HCT116 (cell line): ENCODE data around the gene RAB37. TPM values are rescaled to one million over a fixed set of nuclear protein-coding genes. Genes with fewer than 3 reads are reported as not detected.

ENCODE experiments used
- ATAC-seq: fragments of 200-7000 bp; cut with Tn5 transposase; 2 replicates; pipeline ENCODE4 v1.9.1; 2020; ENCODE audit warnings: mild to moderate bottlenecking, moderate library complexity
- BruUV-seq: library from RNA; stranded (reverse); fragments of 400-500 nt; replicated peaks from 2 replicates; lab custom pipeline; 2021; lab: Mats Ljungman, UMichigan
- CTCF ChIA-PET: fragments of 300-600 bp; sonication (Branson Sonifier 250); formaldehyde crosslinking; loops from one replicate; lab custom pipeline; 2021; ENCODE audit warnings: antibody characterized with exemption; lab: Charles Lee
- POLR2A ChIA-PET: fragments of 300-600, 350-600 bp; sonication (Branson Sonifier 250); formaldehyde crosslinking; loops from one replicate; lab custom pipeline; 2021; ENCODE audit warnings: antibody characterized with exemption; lab: Charles Lee
- RAD21 ChIA-PET, 2 experiments: fragments of 300-600 bp; sonication (Branson Sonifier 250); formaldehyde crosslinking; loops; one replicate each; lab custom pipeline; 2023; ENCODE audit warnings: low total read pairs in 2 of 2; ENCODE audit not compliant: uncharacterized antibody in 2 of 2, unreplicated experiment in 2 of 2, low non-redundant PET in 1 of 2; lab: Charles Lee
- DNase-seq: peaks from one replicate; pipeline ENCODE4 v3.0.0-alpha.2; 2010; ENCODE audit warnings: low read depth, low spot score
- H2AFZ ChIP-seq: fragments of 200-600 bp; shearing (Covaris generic), sonication (generic); 2 replicates; pipeline ENCODE4 v1.6.1; 2017; ENCODE audit warnings: low read depth, mixed run types, mixed read lengths, antibody characterized with exemption, low read length; ENCODE audit not compliant: poor library complexity, severe bottlenecking
- H3K27ac ChIP-seq: 2 replicates; pipeline ENCODE4 v1.5.1; 2012; ENCODE audit warnings: low read depth, low read length
- H3K27me3 ChIP-seq: fragments of 200-600 bp; sonication (generic); 2 replicates; pipeline ENCODE4 v1.6.1; 2016; ENCODE audit warnings: mixed run types, low read length, mixed read lengths; ENCODE audit not compliant: insufficient read depth
- H3K36me3 ChIP-seq, 2 experiments: fragments of 200-500 bp in 1 of 2; fragments of 200-600 bp in 1 of 2; sonication (Bioruptor generic) in 1 of 2; sonication (generic) in 1 of 2; 2 replicates each; pipeline versions ENCODE4 v1.5.1 to v1.6.1; 2014 to 2016; ENCODE audit warnings: low read length in 2 of 2, inconsistent platforms in 1 of 2, mixed read lengths in 1 of 2, mixed run types in 1 of 2; ENCODE audit not compliant: insufficient read depth in 2 of 2, control insufficient read depth in 1 of 2
- H3K4me1 ChIP-seq, 2 experiments: fragments of 200-600 bp in 1 of 2; sonication (generic) in 1 of 2; 2 replicates each; pipeline versions ENCODE4 v1.5.1 to v1.6.1; 2012 to 2017; ENCODE audit warnings: low read length in 2 of 2, inconsistent platforms in 1 of 2, mild to moderate bottlenecking in 1 of 2, mixed read lengths in 1 of 2, mixed run types in 1 of 2, moderate library complexity in 1 of 2; ENCODE audit not compliant: insufficient read depth in 2 of 2, control insufficient read depth in 1 of 2
- H3K4me2 ChIP-seq: fragments of 200-600 bp; sonication (generic); 2 replicates; pipeline ENCODE4 v1.6.1; 2017; ENCODE audit warnings: mixed run types, low read length, mixed read lengths
- H3K4me3 ChIP-seq, 2 experiments: fragments of 200-600 bp in 1 of 2; sonication (generic) in 1 of 2; replicated peaks in 1 of 2; 2 replicates each; pipeline ENCODE4 v1.5.1; 2011 to 2016; ENCODE audit warnings: low read length in 2 of 2, control low read depth in 1 of 2, low read depth in 1 of 2, mild to moderate bottlenecking in 1 of 2, mixed read lengths in 1 of 2, mixed run types in 1 of 2
- H3K79me2 ChIP-seq: fragments of 200-600 bp; sonication (generic); 2 replicates; pipeline ENCODE4 v1.6.1; 2017; ENCODE audit warnings: mild to moderate bottlenecking, mixed run types, low read length, moderate library complexity, mixed read lengths; ENCODE audit not compliant: insufficient read depth
- H3K9ac ChIP-seq: fragments of 200-600 bp; sonication (generic); 2 replicates; pipeline ENCODE4 v1.6.1; 2016; ENCODE audit warnings: low read length, mixed read lengths
- H3K9me2 ChIP-seq: fragments of 200-600 bp; sonication (generic), shearing (Covaris generic); 2 replicates; pipeline ENCODE4 v1.6.1; 2017; ENCODE audit warnings: mixed run types, mild to moderate bottlenecking, moderate library complexity; ENCODE audit not compliant: insufficient read depth
- H3K9me3 ChIP-seq, 2 experiments: fragments of 200-500 bp in 1 of 2; fragments of 200-600 bp in 1 of 2; sonication (Bioruptor generic) in 1 of 2; sonication (generic) in 1 of 2; 2 replicates each; pipeline ENCODE4 v1.6.1; 2014 to 2017; ENCODE audit warnings: low read length in 2 of 2, mixed read lengths in 2 of 2, inconsistent platforms in 1 of 2, low read depth in 1 of 2, mild to moderate bottlenecking in 1 of 2, mixed run types in 1 of 2, moderate library complexity in 1 of 2; ENCODE audit not compliant: control insufficient read depth in 1 of 2, insufficient read depth in 1 of 2
- H4K20me1 ChIP-seq: fragments of 200-600 bp; sonication (generic), shearing (Covaris generic); 2 replicates; pipeline ENCODE4 v1.6.1; 2017; ENCODE audit warnings: mixed run types, mild to moderate bottlenecking, moderate library complexity; ENCODE audit not compliant: insufficient read depth
- ATF3 ChIP-seq: IDR thresholded peaks from 2 replicates; pipeline ENCODE4 v1.6.1; 2012
- CBX3 ChIP-seq: IDR thresholded peaks from 2 replicates; pipeline ENCODE4 v1.6.1; 2012; ENCODE audit warnings: low read depth
- CTCF ChIP-seq, 3 experiments: fragments of 200-600 bp in 1 of 3; sonication (generic) in 1 of 3; IDR thresholded peaks in 2 of 3; conservative IDR thresholded peaks in 1 of 3; 2 replicates each; pipeline ENCODE4 v1.5.1; 2012 to 2017; ENCODE audit warnings: low read depth in 2 of 3, low read length in 2 of 3, antibody characterized with exemption in 1 of 3, borderline replicate concordance in 1 of 3, control low read depth in 1 of 3, mild to moderate bottlenecking in 1 of 3, mixed read lengths in 1 of 3, mixed run types in 1 of 3, moderate library complexity in 1 of 3; ENCODE audit not compliant: insufficient read depth in 1 of 3
- ELF1 ChIP-seq: IDR thresholded peaks from 2 replicates; pipeline ENCODE4 v1.6.1; 2012; ENCODE audit warnings: low read depth, borderline replicate concordance
- intact Hi-C: fragments of 100-400 bp; cut with micrococcal nuclease; formaldehyde crosslinking; loops from 2 replicates; pipeline ENCODE4 v1.10.0; 2022
- total RNA-seq: library from RNA; stranded (reverse); gene quantifications from one replicate; pipeline ENCODE4 v1.2.1, GENCODE V29; 2021; ENCODE audit not compliant: unreplicated experiment

RAB37 gene
- total RNA-seq, 1 experiment from 2014 or later, result 8.2 TPM

GRCh38 chr17:74780443-74781238, 43.6 kb downstream of the RAB37 start (continued):
- TF ChIP-seq CTCF (IDR thresholded peaks at IDR 0.05 in 2 of 3, conservative IDR thresholded peaks at IDR 0.05 in 1 of 3; ENCODE audit: borderline replicate concordance in 1 of 3, insufficient read depth in 1 of 3, low read depth in 2 of 3, low read length in 2 of 3) (peak; percentile 96 to 99 (median 97)), ATF3 (no peak), ELF1 (no peak)

DNA sequence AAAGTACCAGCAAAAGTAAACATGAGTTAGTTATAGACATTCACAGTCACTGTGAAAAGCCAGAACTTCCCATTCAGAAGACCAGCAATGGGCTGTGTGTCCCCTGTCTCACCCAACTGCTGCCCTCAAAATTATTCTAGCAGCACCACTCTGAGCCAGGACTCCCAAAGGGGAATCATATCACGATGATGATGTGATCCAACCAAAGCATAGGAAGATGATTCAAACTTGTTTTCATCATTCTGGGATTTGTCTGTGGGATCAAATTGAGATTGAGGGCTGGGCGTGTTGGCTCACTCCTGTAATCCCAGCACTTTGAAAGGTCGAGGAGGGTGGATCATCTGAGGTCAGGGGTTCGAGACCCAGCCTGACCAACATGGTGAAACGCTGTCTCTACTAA, 45.5 kb downstream of the RAB37 start:
- H3K9me2 ChIP-seq, result no peaks in the 10 kb centered on the region
- CTCF ChIA-PET, result interaction anchor here (1.2 kb wide), 1 partner anchor 126 kb away, joined by 3 read pairs; no protein-coding TSS in a partner anchor
- no peak overlapping the region for H3K4me3 ChIP-seq
- no peaks in the 10 kb centered on the region for H3K27me3 ChIP-seq
- no TSS peak for BruUV-seq
- H4K20me1 ChIP-seq, result no peaks in the 10 kb centered on the region
- TF ChIP-seq CBX3, result no peak
- H3K79me2 ChIP-seq, result peaks cover 9% of the 10 kb centered on the region; the same call in 1 of the 2 replicates
- H3K9me3 ChIP-seq, result no peaks in the 10 kb centered on the region
- no peak overlapping the region for H3K27ac ChIP-seq
- RAD21 ChIA-PET, result no interaction called here
- H3K36me3 ChIP-seq, result peaks cover 0 to 2% of the 10 kb centered on the region in 2 experiments; a peak in 3 of 4 replicates
- ATAC-seq (no peak), DNase-seq (no peak)
- no peak overlapping the region for H2AFZ ChIP-seq
- H3K4me1 ChIP-seq, result no peaks in the 10 kb centered on the region
- intact Hi-C loops, result no loop called here
- POLR2A ChIA-PET, result no interaction called here
- H3K9ac ChIP-seq, result no peak overlapping the region
- H3K4me2 ChIP-seq, result no peak overlapping the region
